GM10248 (cell line): ENCODE data around the gene GPR153.

ENCODE experiments used
- CTCF ChIA-PET: fragments of 300-600 bp; sonication (Branson Sonifier 250); formaldehyde crosslinking; extraction: SDS; loops from one replicate; lab custom pipeline; 2021; ENCODE audit warnings: antibody characterized with exemption; lab: Yijun Ruan, JAX
- POLR2A ChIA-PET: fragments of 350-650 bp; sonication (Branson Sonifier 250); formaldehyde crosslinking; extraction: SDS; loops from one replicate; lab custom pipeline; 2020; ENCODE audit warnings: antibody characterized with exemption; lab: Yijun Ruan, JAX
- DNase-seq: peaks from one replicate; pipeline ENCODE4 v3.0.0; 2012; ENCODE audit errors: extremely low spot score
- CTCF ChIP-seq: IDR thresholded peaks from 2 replicates; pipeline ENCODE4 v1.5.1; 2012; ENCODE audit warnings: mild to moderate bottlenecking, low read depth; ENCODE audit errors: extremely low read depth, missing control alignments, control extremely low read depth

GPR153 gene

GRCh38 chr1:6210591-6211355 is 50.1 kb downstream of the GPR153 start:
- ChIA-PET CTCF (interaction anchor here (0.9 to 1.6 kb wide), 3 partner anchors 9 to 34 kb away, joined by 3 to 7 read pairs (median 3); no protein-coding TSS in a partner anchor), POLR2A (no interaction called here)
- no peak for TF ChIP-seq CTCF

GRCh38 chr1:6209661-6210580 is 51.0 kb downstream of the GPR153 start:
- ChIA-PET CTCF (interaction anchor here (0.6 to 1.6 kb wide), 7 partner anchors 10 to 35 kb away, joined by 3 to 7 read pairs (median 3); no protein-coding TSS in a partner anchor), POLR2A (no interaction called here)
- no peak for DNase-seq
- TF ChIP-seq CTCF, result peak; percentile 18

More at GRCh38 chr1:6210591-6211355, 50.1 kb downstream of the GPR153 start:
- no peak for DNase-seq

GRCh38 chr1:6208723-6209660 is 51.9 kb downstream of the GPR153 start:
- TF ChIP-seq CTCF, result peak; percentile 53
- DNase-seq, result peak; percentile 67
- ChIA-PET CTCF (interaction anchor here (0.6 to 1.6 kb wide), 7 partner anchors 13 to 38 kb away, joined by 3 to 6 read pairs (median 4); no protein-coding TSS in a partner anchor), POLR2A (no interaction called here)

- POLR2A ChIA-PET, result interaction anchor here (0.6 kb wide), 1 partner anchor 76 kb away, joined by 3 read pairs; no protein-coding TSS in a partner anchor
- no peak for DNase-seq
- TF ChIP-seq CTCF, result no peak
- CTCF ChIA-PET, result interaction anchor here (1.0 to 3.6 kb wide), 7 partner anchors 9 to 39 kb away, joined by 3 to 20 read pairs (median 4); no protein-coding TSS in a partner anchor
Observed at GRCh38 chr1:6207921-6208320, 53.0 kb downstream of the GPR153 start.

- no peak for DNase-seq
- POLR2A ChIA-PET, result no interaction called here
- TF ChIP-seq CTCF, result no peak
- CTCF ChIA-PET, result interaction anchor here (1.1 to 4.7 kb wide), 13 partner anchors 9 to 142 kb away, joined by 3 to 27 read pairs (median 5); partner anchors contain the start of gene HES3
Observed at GRCh38 chr1:6207075-6207885, 53.6 kb downstream of the GPR153 start.
